GM10266 (cell line): ENCODE data around the gene SRGAP3.

ENCODE experiments used
- DNase-seq: peaks from one replicate; pipeline ENCODE4 v3.0.0; 2012; ENCODE audit errors: extremely low spot score
- TF ChIP-seq, protein P1 (sequence below): IDR thresholded peaks from 2 replicates; pipeline ENCODE4 v1.5.1; 2012; ENCODE audit warnings: mild to moderate bottlenecking, low read depth; ENCODE audit not compliant: control insufficient read depth, insufficient read depth; ENCODE audit errors: missing control alignments

Gene SRGAP3

DNA sequence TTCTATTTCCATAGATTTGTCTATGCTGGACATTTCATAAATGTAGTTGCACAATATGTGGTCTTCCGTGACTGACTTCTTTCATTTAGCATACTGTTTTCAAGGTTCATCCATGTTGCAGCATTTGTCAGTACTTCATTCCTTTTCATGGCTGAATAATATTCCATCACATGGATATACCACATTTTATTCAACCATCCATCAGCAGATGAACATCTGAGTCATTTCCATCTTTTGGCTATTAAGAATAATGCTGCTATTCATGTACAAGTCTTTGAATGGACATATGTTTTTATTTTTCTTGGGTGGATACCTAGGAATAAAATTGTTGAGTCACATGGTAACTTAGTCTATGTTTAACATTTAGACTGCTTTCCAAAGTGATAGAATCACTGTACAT lies 186.9 kb downstream of the SRGAP3 start:
- no peak for DNase-seq
- TF ChIP-seq, protein P1, sequence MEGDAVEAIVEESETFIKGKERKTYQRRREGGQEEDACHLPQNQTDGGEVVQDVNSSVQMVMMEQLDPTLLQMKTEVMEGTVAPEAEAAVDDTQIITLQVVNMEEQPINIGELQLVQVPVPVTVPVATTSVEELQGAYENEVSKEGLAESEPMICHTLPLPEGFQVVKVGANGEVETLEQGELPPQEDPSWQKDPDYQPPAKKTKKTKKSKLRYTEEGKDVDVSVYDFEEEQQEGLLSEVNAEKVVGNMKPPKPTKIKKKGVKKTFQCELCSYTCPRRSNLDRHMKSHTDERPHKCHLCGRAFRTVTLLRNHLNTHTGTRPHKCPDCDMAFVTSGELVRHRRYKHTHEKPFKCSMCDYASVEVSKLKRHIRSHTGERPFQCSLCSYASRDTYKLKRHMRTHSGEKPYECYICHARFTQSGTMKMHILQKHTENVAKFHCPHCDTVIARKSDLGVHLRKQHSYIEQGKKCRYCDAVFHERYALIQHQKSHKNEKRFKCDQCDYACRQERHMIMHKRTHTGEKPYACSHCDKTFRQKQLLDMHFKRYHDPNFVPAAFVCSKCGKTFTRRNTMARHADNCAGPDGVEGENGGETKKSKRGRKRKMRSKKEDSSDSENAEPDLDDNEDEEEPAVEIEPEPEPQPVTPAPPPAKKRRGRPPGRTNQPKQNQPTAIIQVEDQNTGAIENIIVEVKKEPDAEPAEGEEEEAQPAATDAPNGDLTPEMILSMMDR = no peak

DNA sequence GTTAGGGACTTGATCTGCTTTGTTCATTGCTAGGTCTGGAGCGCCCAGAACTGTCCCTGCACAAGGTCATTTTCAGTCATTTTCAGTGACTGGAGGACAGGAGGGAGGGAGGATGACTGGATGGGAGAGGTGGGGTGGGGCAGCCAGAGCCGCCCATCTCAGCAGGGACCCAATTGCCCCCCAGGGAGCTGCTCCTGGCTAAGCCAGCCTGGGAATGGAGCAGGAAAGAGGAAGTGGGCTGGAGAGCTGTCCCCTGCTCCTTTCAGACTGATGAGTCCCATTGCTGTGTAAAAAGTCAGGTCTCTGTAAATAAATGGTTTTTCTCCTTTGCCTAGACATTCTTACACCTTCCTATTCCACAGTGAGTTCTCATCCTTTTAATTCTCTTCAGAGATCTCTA lies 187.8 kb downstream of the SRGAP3 start:
- no peak for DNase-seq
- TF ChIP-seq, protein P1 = no peak

DNA sequence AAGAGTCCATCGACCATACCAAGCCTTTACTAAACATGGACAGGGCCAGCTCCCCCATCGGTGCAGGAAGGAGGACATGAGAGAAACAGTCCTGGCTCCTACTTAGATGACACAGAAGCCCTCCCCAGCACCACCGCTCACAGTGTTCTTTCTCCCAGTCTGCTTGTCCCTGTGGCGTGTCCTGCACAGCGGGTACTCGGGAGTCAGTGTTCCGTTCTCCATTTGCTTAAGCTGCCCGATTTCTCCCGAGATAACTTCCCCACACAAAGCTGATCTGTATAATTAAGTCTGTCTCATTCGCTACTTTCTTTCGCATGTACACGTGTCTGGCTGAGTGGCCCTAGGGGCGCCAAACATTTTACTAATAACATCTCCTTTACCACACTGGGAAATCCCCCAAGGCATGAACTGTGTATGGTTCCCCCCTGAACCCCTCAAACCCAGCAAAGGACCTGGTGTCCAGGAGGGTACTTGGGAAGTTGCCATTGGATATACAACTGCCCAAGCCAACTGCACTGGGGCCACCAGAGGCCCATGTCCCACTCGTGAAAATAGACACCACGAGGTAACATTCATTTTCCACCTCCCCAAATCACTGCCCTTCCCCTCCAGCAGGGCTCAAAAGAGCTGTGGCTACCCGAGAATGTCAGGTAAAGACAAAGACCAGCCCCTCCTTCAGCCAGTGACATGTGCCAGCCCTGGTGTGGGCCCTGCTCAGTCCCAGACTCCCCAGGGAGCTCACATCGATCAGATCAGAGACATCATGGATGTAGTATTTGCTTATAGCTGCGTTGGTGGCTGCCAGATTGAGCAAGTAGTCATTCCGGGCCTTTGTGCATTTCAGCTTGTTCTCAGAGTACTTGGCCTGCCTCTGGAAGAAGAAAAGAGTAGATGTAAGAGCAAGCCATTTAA lies 189.7 kb downstream of the SRGAP3 start:
- no peak for DNase-seq
- TF ChIP-seq, protein P1 = no peak

DNA sequence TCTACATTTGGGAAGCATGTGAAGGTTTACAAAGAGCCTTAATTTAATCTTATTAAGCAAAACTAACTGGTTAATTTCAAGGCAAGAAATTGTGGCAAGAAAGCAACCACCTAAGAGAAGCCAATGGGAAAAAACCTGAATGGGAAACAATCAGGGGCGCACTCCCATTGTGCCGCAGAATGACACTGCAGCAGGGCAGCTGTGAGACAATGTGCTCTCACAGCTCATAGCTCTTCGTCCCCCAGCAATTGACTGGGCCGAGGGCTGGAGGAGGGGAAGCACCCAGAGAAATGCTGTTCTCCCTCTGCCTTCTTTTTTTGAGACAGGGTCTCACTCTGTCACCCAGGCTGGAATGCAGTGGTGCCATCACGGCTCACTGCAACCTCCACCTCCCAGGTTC lies 192.9 kb downstream of the SRGAP3 start:
- DNase-seq = no peak
- TF ChIP-seq, protein P1 = no peak

DNA sequence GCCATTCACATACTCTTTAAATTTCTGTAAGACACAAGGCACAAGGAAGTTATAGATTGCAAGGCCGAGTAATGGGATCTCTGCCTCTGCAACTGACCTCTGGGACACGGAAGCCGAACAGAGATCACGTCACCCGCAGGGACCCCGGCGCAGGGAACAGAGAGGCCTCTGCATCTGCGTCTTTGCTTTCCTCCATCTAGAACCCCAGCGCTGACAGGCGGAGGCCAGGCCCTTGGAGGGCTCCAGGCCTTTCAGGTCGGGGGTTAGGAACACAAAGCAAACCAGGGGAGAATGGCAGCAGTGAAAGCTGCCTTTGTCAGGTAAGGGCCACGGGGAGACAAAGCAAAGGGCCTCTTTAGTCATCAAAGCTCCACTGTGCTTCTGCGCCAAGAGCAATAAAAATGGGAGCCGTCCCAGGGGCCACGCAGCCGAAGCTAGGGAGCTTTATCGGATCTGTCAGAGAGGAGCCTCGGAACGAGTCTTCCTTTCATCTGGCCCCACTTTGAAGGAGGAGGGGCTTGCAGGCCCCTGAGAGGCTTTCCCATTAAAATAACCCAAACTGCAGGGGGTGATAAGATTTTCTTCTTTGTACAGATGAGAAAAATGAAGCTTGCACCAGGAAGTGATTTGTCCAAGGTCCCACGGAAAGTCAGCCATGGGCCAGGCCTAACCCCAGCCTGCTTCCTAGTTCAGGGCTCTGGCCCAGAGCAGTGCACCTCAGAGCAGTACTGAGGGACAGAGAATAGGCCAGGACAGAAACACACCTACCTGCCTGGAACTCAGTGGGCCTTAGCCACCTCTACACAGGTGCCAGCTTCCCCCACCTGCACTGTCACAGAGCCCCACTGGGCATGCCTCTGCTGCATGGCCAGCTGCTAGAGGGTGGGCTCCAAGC lies 201.7 kb downstream of the SRGAP3 start:
- no peak for DNase-seq
- TF ChIP-seq, protein P1 = no peak

DNA sequence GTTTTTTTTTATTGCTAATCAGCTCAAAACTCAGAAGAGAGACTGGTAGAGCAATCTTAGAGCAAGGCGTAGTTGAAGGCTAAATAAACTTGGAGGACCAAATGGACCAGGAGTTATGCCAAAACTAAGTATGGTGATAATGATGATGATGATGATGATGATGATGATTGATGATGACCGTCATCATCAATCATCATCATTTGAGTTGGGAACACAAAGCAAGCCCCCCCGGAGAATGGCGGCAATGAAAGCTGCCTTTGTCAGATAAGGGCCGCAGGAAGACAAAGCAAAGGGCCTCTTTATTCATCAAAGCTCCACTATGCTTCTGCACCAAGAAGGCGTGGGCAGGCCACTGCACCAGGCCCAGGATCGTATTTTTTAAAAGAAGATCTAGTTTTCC lies 204.1 kb downstream of the SRGAP3 start:
- DNase-seq = no peak

More for the DNA sequence above, 204.1 kb downstream of the SRGAP3 start:
- TF ChIP-seq, protein P1 = no peak
